ENCODE data around the gene ATP10D. TPM values are rescaled to one million over a fixed set of nuclear protein-coding genes. Genes with fewer than 3 reads are reported as not detected.
"Not testable (repeated sequence)": the region's sequence is repeated elsewhere in the genome, so short reads cannot be mapped to it uniquely, and the experiment has no call there.

The ATP10D gene
- total RNA-seq, 1 experiment from 2014 or later: 0.84 TPM

- H3K9me2 ChIP-seq (replicated peaks; ENCODE audit: low read length): no peaks in the 10 kb centered on the region
- H3K9me3 ChIP-seq (ENCODE audit: low read length): no peaks in the 10 kb centered on the region
These were observed 34.3 kb downstream of the ATP10D start for GRCh38 chr4:47519239-47519883.

GRCh38 chr4:47525154-47525819 is 40.2 kb downstream of the ATP10D start:
- Histone ChIP-seq H3K79me2 (ENCODE audit: low read length) (no peaks in the 10 kb centered on the region), H3K9ac (ENCODE audit: low read length) (no peak overlapping the region), H3K4me2 (ENCODE audit: low read length) (peak overlapping the region; percentile 68), H3K36me3 (ENCODE audit: low read depth, low read length) (no peaks in the 10 kb centered on the region), H3K27ac (ENCODE audit: low read length) (peak overlapping the region; percentile 72), H3K9me3 (ENCODE audit: low read length) (no peaks in the 10 kb centered on the region), H3K9me2 (replicated peaks; ENCODE audit: low read length) (no peaks in the 10 kb centered on the region), H3F3A (ENCODE audit: low read length, unreplicated experiment) (no peaks in the 10 kb centered on the region), H4K20me1 (ENCODE audit: low read length) (no peaks in the 10 kb centered on the region), H2AFZ (ENCODE audit: low read length) (no peak overlapping the region), H3K27me3 (ENCODE audit: low read length) (no peaks in the 10 kb centered on the region), H3K4me3 (ENCODE audit: low read length) (no peak overlapping the region), H3K4me1 (ENCODE audit: insufficient read depth, low read length) (peaks cover 16% of the 10 kb centered on the region)
- intact Hi-C loops (cut with micrococcal nuclease): no loop called here
- CTCF ChIA-PET: no interaction called here
- TF ChIP-seq CTCF (conservative IDR thresholded peaks at IDR 0.05; ENCODE audit: low read depth, low read length): no peak
- TF ChIP-seq EZH2phosphoT487 (IDR thresholded peaks at IDR 0.05; ENCODE audit: borderline replicate concordance, low read length): no peak
- no peak for TF ChIP-seq EZH2 (IDR thresholded peaks at IDR 0.05; ENCODE audit: low read length, unreplicated experiment)
- BruUV-seq (replicated peaks): no TSS peak
- POLR2A ChIA-PET (ENCODE audit: unreplicated experiment): no interaction called here
- peak; percentile 71 for ATAC-seq
- DNase-seq: peak; percentile 71

More at GRCh38 chr4:47519239-47519883, 34.3 kb downstream of the ATP10D start:
- POLR2A ChIA-PET (ENCODE audit: unreplicated experiment): no interaction called here
- no peak overlapping the region for H3K4me2 ChIP-seq (ENCODE audit: low read length)
- H4K20me1 ChIP-seq (ENCODE audit: low read length): no peaks in the 10 kb centered on the region
- ATAC-seq (no peak), DNase-seq (no peak)
- no peak overlapping the region for H3K9ac ChIP-seq (ENCODE audit: low read length)
- no peaks in the 10 kb centered on the region for H3K4me1 ChIP-seq (ENCODE audit: insufficient read depth, low read length)
- H3K79me2 ChIP-seq (ENCODE audit: low read length): no peaks in the 10 kb centered on the region
- TF ChIP-seq EZH2 (IDR thresholded peaks at IDR 0.05; ENCODE audit: low read length, unreplicated experiment) (no peak), CTCF (conservative IDR thresholded peaks at IDR 0.05; ENCODE audit: low read depth, low read length) (no peak), EZH2phosphoT487 (IDR thresholded peaks at IDR 0.05; ENCODE audit: borderline replicate concordance, low read length) (no peak)
- no peaks in the 10 kb centered on the region for H3F3A ChIP-seq (ENCODE audit: low read length, unreplicated experiment)
- no peaks in the 10 kb centered on the region for H3K27me3 ChIP-seq (ENCODE audit: low read length)
- intact Hi-C loops (cut with micrococcal nuclease): loop anchor here (10.0 kb wide), 1 partner anchor 45 kb away; no protein-coding TSS in a partner anchor
- H2AFZ ChIP-seq (ENCODE audit: low read length): no peak overlapping the region
- CTCF ChIA-PET: no interaction called here
- no peak overlapping the region for H3K4me3 ChIP-seq (ENCODE audit: low read length)
- no peak overlapping the region for H3K27ac ChIP-seq (ENCODE audit: low read length)
- H3K36me3 ChIP-seq (ENCODE audit: low read depth, low read length): no peaks in the 10 kb centered on the region
- BruUV-seq (replicated peaks): no TSS peak

GRCh38 chr4:47526281-47526680 is 41.2 kb downstream of the ATP10D start:
- no peaks in the 10 kb centered on the region for H3K27me3 ChIP-seq (ENCODE audit: low read length)
- CTCF ChIA-PET: no interaction called here
- no peak overlapping the region for H3K27ac ChIP-seq (ENCODE audit: low read length)
- no peaks in the 10 kb centered on the region for H3K9me2 ChIP-seq (replicated peaks; ENCODE audit: low read length)
- H3K4me3 ChIP-seq (ENCODE audit: low read length): no peak overlapping the region
- no TSS peak for BruUV-seq (replicated peaks)
- no peak overlapping the region for H3K9ac ChIP-seq (ENCODE audit: low read length)
- H3K4me2 ChIP-seq (ENCODE audit: low read length): no peak overlapping the region
- peaks cover 22% of the 10 kb centered on the region for H3K4me1 ChIP-seq (ENCODE audit: insufficient read depth, low read length)
- H3K79me2 ChIP-seq (ENCODE audit: low read length): no peaks in the 10 kb centered on the region
- no peak overlapping the region for H2AFZ ChIP-seq (ENCODE audit: low read length)
- no peaks in the 10 kb centered on the region for H3K36me3 ChIP-seq (ENCODE audit: low read depth, low read length)
- no peak for TF ChIP-seq EZH2 (IDR thresholded peaks at IDR 0.05; ENCODE audit: low read length, unreplicated experiment)
- no peak for TF ChIP-seq CTCF (conservative IDR thresholded peaks at IDR 0.05; ENCODE audit: low read depth, low read length)
- TF ChIP-seq EZH2phosphoT487 (IDR thresholded peaks at IDR 0.05; ENCODE audit: borderline replicate concordance, low read length): no peak
- no peaks in the 10 kb centered on the region for H3K9me3 ChIP-seq (ENCODE audit: low read length)
- POLR2A ChIA-PET (ENCODE audit: unreplicated experiment): no interaction called here
- no peaks in the 10 kb centered on the region for H3F3A ChIP-seq (ENCODE audit: low read length, unreplicated experiment)
- DNase-seq (no peak), ATAC-seq (no peak)
- intact Hi-C loops (cut with micrococcal nuclease): no loop called here
- no peaks in the 10 kb centered on the region for H4K20me1 ChIP-seq (ENCODE audit: low read length)

GRCh38 chr4:47528646-47529045 is 43.6 kb downstream of the ATP10D start:
- H3K9ac ChIP-seq (ENCODE audit: low read length); DNase-seq: not testable (repeated sequence)
- H3K4me1 ChIP-seq (ENCODE audit: insufficient read depth, low read length): peaks cover 32% of the 10 kb centered on the region

More at GRCh38 chr4:47528646-47529045, 43.6 kb downstream of the ATP10D start:
- BruUV-seq (replicated peaks); POLR2A ChIA-PET (ENCODE audit: unreplicated experiment); intact Hi-C loops (cut with micrococcal nuclease); H3K36me3 ChIP-seq (ENCODE audit: low read depth, low read length); ATAC-seq; CTCF ChIA-PET; H3K4me2 ChIP-seq (ENCODE audit: low read length); H3K27me3 ChIP-seq (ENCODE audit: low read length); H3K9me2 ChIP-seq (replicated peaks; ENCODE audit: low read length); H4K20me1 ChIP-seq (ENCODE audit: low read length); H3K9me3 ChIP-seq (ENCODE audit: low read length); H2AFZ ChIP-seq (ENCODE audit: low read length); H3F3A ChIP-seq (ENCODE audit: low read length, unreplicated experiment); H3K4me3 ChIP-seq (ENCODE audit: low read length); H3K27ac ChIP-seq (ENCODE audit: low read length); H3K79me2 ChIP-seq (ENCODE audit: low read length): not testable (repeated sequence)
